GM23248 (cell line): ENCODE results near the gene ZG16. TPM values are rescaled to one million over a fixed set of nuclear protein-coding genes. Genes with fewer than 3 reads are reported as not detected.
A peak's percentile ranks its signal among the peaks of the same experiment; 100 is the strongest.

Experiments
- DNase-seq: peaks from one replicate; pipeline ENCODE4 v3.0.0-alpha.2; 2015
- H2AFZ ChIP-seq: fragments of 200-600 bp; sonication (generic); 2 replicates; pipeline ENCODE4 v1.6.1; 2016; ENCODE audit warnings: antibody characterized with exemption
- H3F3A ChIP-seq: fragments of 200-600 bp; sonication (generic); 2 replicates; pipeline ENCODE4 v1.6.1; 2016; ENCODE audit warnings: mild to moderate bottlenecking, antibody characterized with exemption, mixed run types; ENCODE audit not compliant: insufficient read depth
- H3K27ac ChIP-seq: fragments of 200-600 bp; sonication (generic); 2 replicates; pipeline ENCODE4 v1.5.1; 2016; ENCODE audit warnings: mild to moderate bottlenecking
- H3K27me3 ChIP-seq: fragments of 200-600 bp; sonication (generic); replicated peaks from 2 replicates; pipeline ENCODE4 v1.6.1; 2016; ENCODE audit warnings: mild to moderate bottlenecking; ENCODE audit not compliant: insufficient read depth
- H3K36me3 ChIP-seq: fragments of 200-600 bp; sonication (generic); 2 replicates; pipeline ENCODE4 v1.6.1; 2016; ENCODE audit warnings: low read depth, mild to moderate bottlenecking
- H3K4me1 ChIP-seq: fragments of 200-600 bp; sonication (generic); 2 replicates; pipeline ENCODE4 v1.6.1; 2016; ENCODE audit warnings: mild to moderate bottlenecking; ENCODE audit not compliant: insufficient read depth
- H3K4me2 ChIP-seq: fragments of 200-600 bp; sonication (generic); one replicate; pipeline ENCODE4 v1.6.1; 2016; ENCODE audit warnings: mild to moderate bottlenecking; ENCODE audit not compliant: unreplicated experiment
- H3K4me3 ChIP-seq: fragments of 200-600 bp; sonication (generic); 2 replicates; pipeline ENCODE4 v1.5.1; 2016; ENCODE audit warnings: mild to moderate bottlenecking
- H3K79me2 ChIP-seq: fragments of 200-600 bp; sonication (generic); 2 replicates; pipeline ENCODE4 v1.6.1; 2016; ENCODE audit warnings: mild to moderate bottlenecking; ENCODE audit not compliant: insufficient read depth
- H3K9ac ChIP-seq: fragments of 200-600 bp; sonication (generic); 2 replicates; pipeline ENCODE4 v1.6.1; 2016; ENCODE audit warnings: mild to moderate bottlenecking
- H3K9me2 ChIP-seq: fragments of 200-600 bp; sonication (generic); 2 replicates; pipeline ENCODE4 v1.6.1; 2016; ENCODE audit warnings: mixed run types, mild to moderate bottlenecking, moderate library complexity; ENCODE audit not compliant: insufficient read depth
- H3K9me3 ChIP-seq: fragments of 200-600 bp; sonication (generic); one replicate; pipeline ENCODE4 v1.6.1; 2017; ENCODE audit warnings: low read depth
- H4K20me1 ChIP-seq: fragments of 200-600 bp; sonication (generic); 2 replicates; pipeline ENCODE4 v1.6.0; 2016; ENCODE audit not compliant: insufficient read depth
- EZH2 ChIP-seq: fragments of 200-600 bp; sonication (generic); IDR thresholded peaks from 2 replicates; pipeline ENCODE4 v1.6.1; 2018; ENCODE audit warnings: antibody characterized with exemption, mild to moderate bottlenecking; ENCODE audit not compliant: insufficient read depth, poor library complexity, severe bottlenecking
- EZH2phosphoT487 ChIP-seq: fragments of 200-600 bp; sonication (generic); IDR thresholded peaks from 2 replicates; pipeline ENCODE4 v1.6.1; 2018; ENCODE audit warnings: antibody characterized with exemption, moderate library complexity, mild to moderate bottlenecking, low read depth; ENCODE audit not compliant: insufficient read depth
- WGBS, 2 experiments: methylation state at CpG; one replicate each; pipeline ENCODE4 v1.1.6; 2015 to 2017; ENCODE audit warnings: low lambda C conversion rate in 2 of 2, low coverage in 1 of 2; ENCODE audit errors: missing lambda C conversion rate in 2 of 2; 5-methylcytosine and 5-hydroxymethylcytosine counted together
- in situ Hi-C: fragments of 300-500 bp; cut with MboI; formaldehyde crosslinking; loops from 2 replicates; pipeline ENCODE4 v1.15.0; 2020
- polyA plus RNA-seq: library from polyadenylated mRNA; unstranded; fragments of >200 nt; fragmentation: Nextera tagmentation; extraction: Ambion mirVana; gene quantifications from 2 replicates; pipeline ENCODE4 v1.2.1, GENCODE V29; 2016
- total RNA-seq: library from RNA; depleted of rRNA; stranded (reverse); fragments of >200 nt; shearing (Covaris generic); gene quantifications from 2 replicates; pipeline ENCODE4 v1.2.3, GENCODE V29; 2014

The ZG16 gene
- total and polyA plus RNA-seq, 2 experiments from 2014 or later: not detected

- H3K9me2 ChIP-seq: no peaks in the 10 kb centered on the region
- H4K20me1 ChIP-seq: no peaks in the 10 kb centered on the region
- H3K27me3 ChIP-seq: no peaks in the 10 kb centered on the region
- WGBS, 2 experiments: 1% methylated on average over 22 to 90 of the region's 103 CpGs
- in situ Hi-C loops: no loop called here
- H2AFZ ChIP-seq: peak overlapping the region; percentile 34
- DNase-seq: peak; percentile 99
- no peak for TF ChIP-seq EZH2phosphoT487
- H3K4me1 ChIP-seq: peaks cover 18% of the 10 kb centered on the region
- H3K4me3 ChIP-seq: peak overlapping the region; percentile 70
- H3K27ac ChIP-seq: peak overlapping the region; percentile 75
- peak overlapping the region; percentile 82 for H3K9ac ChIP-seq
- no peaks in the 10 kb centered on the region for H3K9me3 ChIP-seq
- H3F3A ChIP-seq: peaks cover 30% of the 10 kb centered on the region
- H3K36me3 ChIP-seq: no peaks in the 10 kb centered on the region
- peak overlapping the region; percentile 54 for H3K4me2 ChIP-seq
- peaks cover 22% of the 10 kb centered on the region for H3K79me2 ChIP-seq
Measured at GRCh38 chr16:29805232-29806098, 27.4 kb downstream of the ZG16 start.

GRCh38 chr16:29806099-29806579, 28.1 kb downstream of the ZG16 start, which contains the start of gene MAZ:
TSS of gene MAZ (plus strand) at chr16:29806529. CDS start at chr16:29806702, 173 bp downstream.
- no peak for DNase-seq
- TF ChIP-seq EZH2 (no peak), EZH2phosphoT487 (no peak)
- in situ Hi-C loops: no loop called here

GRCh38 chr16:29806641-29807425, 28.8 kb downstream of the ZG16 start:
- peak overlapping the region; percentile 86 for H3K9ac ChIP-seq
- H3K36me3 ChIP-seq: no peaks in the 10 kb centered on the region
- H4K20me1 ChIP-seq: no peaks in the 10 kb centered on the region
- TF ChIP-seq EZH2 (no peak), EZH2phosphoT487 (no peak)
- H3K4me2 ChIP-seq: peak overlapping the region; percentile 84
- H3K27me3 ChIP-seq: no peaks in the 10 kb centered on the region
- peaks cover 35% of the 10 kb centered on the region for H3F3A ChIP-seq
- DNase-seq: peak; percentile 57
- no peak overlapping the region for H2AFZ ChIP-seq
- peaks cover 22% of the 10 kb centered on the region for H3K79me2 ChIP-seq
- H3K9me3 ChIP-seq: no peaks in the 10 kb centered on the region
- H3K9me2 ChIP-seq: no peaks in the 10 kb centered on the region
- in situ Hi-C loops: no loop called here
- peak overlapping the region; percentile 75 for H3K27ac ChIP-seq
- WGBS, 2 experiments: 0% methylated on average over 11 to 48 of the region's 99 CpGs
- peak overlapping the region; percentile 80 for H3K4me3 ChIP-seq
- H3K4me1 ChIP-seq: peaks cover 27% of the 10 kb centered on the region

More at GRCh38 chr16:29806099-29806579, 28.1 kb downstream of the ZG16 start, which contains the start of gene MAZ:
- whole genome bisulfite sequencing, 2 experiments: 2% methylated on average over 53 of the region's 67 CpGs; no CpG with 5 or more reads in 1 of the 2 experiments
- peak within 1 kb of the TSS; percentile 75 for H3K27ac ChIP-seq
- H3K4me2 ChIP-seq: peak within 1 kb of the TSS; percentile 84
- no peak within 1 kb of the TSS for H2AFZ ChIP-seq
- H3K36me3 ChIP-seq: no peaks in the 10 kb centered on the region
- H3F3A ChIP-seq: peaks cover 35% of the 10 kb centered on the region
- no peaks in the 10 kb centered on the region for H3K9me2 ChIP-seq
- no peaks in the 10 kb centered on the region for H3K27me3 ChIP-seq
- H3K4me3 ChIP-seq: peak within 1 kb of the TSS; percentile 80
- peaks cover 23% of the 10 kb centered on the region for H3K4me1 ChIP-seq
- H3K9me3 ChIP-seq: no peaks in the 10 kb centered on the region
- H3K79me2 ChIP-seq: peaks cover 22% of the 10 kb centered on the region
- H3K9ac ChIP-seq: peak within 1 kb of the TSS; percentile 86
- H4K20me1 ChIP-seq: no peaks in the 10 kb centered on the region

- Histone ChIP-seq H3F3A (peaks cover 35% of the 10 kb centered on the region), H3K27me3 (no peaks in the 10 kb centered on the region), H3K4me1 (peaks cover 27% of the 10 kb centered on the region), H3K9me3 (no peaks in the 10 kb centered on the region), H3K9ac (peak overlapping the region; percentile 86), H2AFZ (no peak overlapping the region), H3K9me2 (no peaks in the 10 kb centered on the region), H3K27ac (peak overlapping the region; percentile 68), H3K36me3 (no peaks in the 10 kb centered on the region), H4K20me1 (no peaks in the 10 kb centered on the region), H3K79me2 (peaks cover 22% of the 10 kb centered on the region), H3K4me2 (peak overlapping the region; percentile 84), H3K4me3 (peak overlapping the region; percentile 80)
- no peak for TF ChIP-seq EZH2phosphoT487
- TF ChIP-seq EZH2: no peak
- 1 to 2% methylated on average over 37 to 63 of the region's 69 CpGs for WGBS, 2 experiments
- in situ Hi-C loops: no loop called here
- DNase-seq: peak; percentile 96
Measured at GRCh38 chr16:29807426-29808218, 29.6 kb downstream of the ZG16 start.
